ENCODE data around the gene EGFL8. TPM values are rescaled to one million over a fixed set of nuclear protein-coding genes. Genes with fewer than 3 reads are reported as not detected.

EGFL8 gene
- total and polyA plus RNA-seq, 9 of the 15 experiments (the other 6 are each of a cell fraction or from before 2014, with no cell fraction given), result 2.2 to 47.4 (median 14.2) TPM

- no peak for TF ChIP-seq ZNF398 (CRISPR knock-in tag; IDR thresholded peaks at IDR 0.05)
- TF ChIP-seq CTCF (IDR thresholded peaks at IDR 0.05 in 2 of 3, conservative IDR thresholded peaks at IDR 0.05 in 1 of 3; ENCODE audit: insufficient read depth in 2 of 3, low read depth in 1 of 3, low read length in 3 of 3), result peak; percentile 36 to 47 (median 40); a peak in 4 of 6 replicates
- TF ChIP-seq, protein P1, sequence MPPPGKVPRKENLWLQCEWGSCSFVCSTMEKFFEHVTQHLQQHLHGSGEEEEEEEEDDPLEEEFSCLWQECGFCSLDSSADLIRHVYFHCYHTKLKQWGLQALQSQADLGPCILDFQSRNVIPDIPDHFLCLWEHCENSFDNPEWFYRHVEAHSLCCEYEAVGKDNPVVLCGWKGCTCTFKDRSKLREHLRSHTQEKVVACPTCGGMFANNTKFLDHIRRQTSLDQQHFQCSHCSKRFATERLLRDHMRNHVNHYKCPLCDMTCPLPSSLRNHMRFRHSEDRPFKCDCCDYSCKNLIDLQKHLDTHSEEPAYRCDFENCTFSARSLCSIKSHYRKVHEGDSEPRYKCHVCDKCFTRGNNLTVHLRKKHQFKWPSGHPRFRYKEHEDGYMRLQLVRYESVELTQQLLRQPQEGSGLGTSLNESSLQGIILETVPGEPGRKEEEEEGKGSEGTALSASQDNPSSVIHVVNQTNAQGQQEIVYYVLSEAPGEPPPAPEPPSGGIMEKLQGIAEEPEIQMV (tag; conservative IDR thresholded peaks at IDR 0.05; ENCODE audit: low read depth), result no peak
- peak in 1 of 2 experiments; percentile 51; a peak in 1 of 4 replicates for TF ChIP-seq SRF (CRISPR knock-in tag; IDR thresholded peaks at IDR 0.05)
- TF ChIP-seq KAT2B (IDR thresholded peaks at IDR 0.05; ENCODE audit: low read depth, low read length), result no peak
- no peak for TF ChIP-seq MAFK (IDR thresholded peaks at IDR 0.05; ENCODE audit: low read length)
- no peak for TF ChIP-seq NFYB (IDR thresholded peaks at IDR 0.05; ENCODE audit: extremely low read depth, insufficient read length)
- peak; percentile 15; the same call in 1 of the 2 replicates for TF ChIP-seq OTX1 (CRISPR knock-in tag; IDR thresholded peaks at IDR 0.05)
- TF ChIP-seq, protein P2, sequence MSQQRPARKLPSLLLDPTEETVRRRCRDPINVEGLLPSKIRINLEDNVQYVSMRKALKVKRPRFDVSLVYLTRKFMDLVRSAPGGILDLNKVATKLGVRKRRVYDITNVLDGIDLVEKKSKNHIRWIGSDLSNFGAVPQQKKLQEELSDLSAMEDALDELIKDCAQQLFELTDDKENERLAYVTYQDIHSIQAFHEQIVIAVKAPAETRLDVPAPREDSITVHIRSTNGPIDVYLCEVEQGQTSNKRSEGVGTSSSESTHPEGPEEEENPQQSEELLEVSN (IDR thresholded peaks at IDR 0.05; ENCODE audit: borderline replicate concordance in 1 of 2, extremely low read depth in 1 of 2, insufficient read depth in 1 of 2, insufficient read length in 1 of 2, low read depth in 1 of 2, low read length in 1 of 2, poor library complexity in 1 of 2, severe bottlenecking in 1 of 2), result peak in 1 of 2 experiments; percentile 10
- no peak for TF ChIP-seq SNIP1 (IDR thresholded peaks at IDR 0.05; ENCODE audit: low read depth)
- TF ChIP-seq CHCHD3 (CRISPR knock-in tag; IDR thresholded peaks at IDR 0.05), result no peak
- peak; percentile 89 for TF ChIP-seq TOE1 (IDR thresholded peaks at IDR 0.05; ENCODE audit: borderline replicate concordance)
- TF ChIP-seq TOE1 (CRISPR knock-in tag; IDR thresholded peaks at IDR 0.05; ENCODE audit: borderline replicate concordance, low read depth), result peak; percentile 88; the same call in 1 of the 2 replicates
- TF ChIP-seq SMAD4 (CRISPR knock-in tag; conservative IDR thresholded peaks at IDR 0.05), result no peak; the same call in 1 of the 2 replicates
- TF ChIP-seq MXI1 (IDR thresholded peaks at IDR 0.05; ENCODE audit: low read depth, low read length), result peak; percentile 2; the same call in 1 of the 2 replicates
- no peak for TF ChIP-seq ARID1B (IDR thresholded peaks at IDR 0.05)
- TF ChIP-seq KLF10 (CRISPR knock-in tag; IDR thresholded peaks at IDR 0.05), result no peak
- TF ChIP-seq U2AF1 (optimal IDR thresholded peaks at IDR 0.05; ENCODE audit: low read depth, low read length), result no peak
- no peak for TF ChIP-seq IFI16 (CRISPR knock-in tag; IDR thresholded peaks at IDR 0.05)
- TF ChIP-seq HDAC3 (IDR thresholded peaks at IDR 0.05; ENCODE audit: borderline replicate concordance, partially characterized antibody), result no peak
Observed at GRCh38 chr6:32153564-32154513, 10.6 kb upstream of the EGFL8 start, which contains the start of gene PPT2 (continued).

Data from K562 (cell line).